ENCODE results near the gene NGEF. TPM values are rescaled to one million over a fixed set of nuclear protein-coding genes. Genes with fewer than 3 reads are reported as not detected.

Gene NGEF
- total and polyA plus RNA-seq, 2 donors from 2014 or later, result 4.8 to 5.3 TPM

GRCh38 chr2:233049194-233049761, 36.2 kb upstream of the NGEF start:
- Histone ChIP-seq H3K27ac (ENCODE audit: low read depth in 2 of 2, low read length in 2 of 2) (no peak overlapping the region), H3K4me1 (ENCODE audit: control insufficient read depth in 2 of 3, insufficient read depth in 2 of 3, low read depth in 1 of 3, low read length in 3 of 3) (peaks cover 0 to 3% (median 0%) of the 10 kb centered on the region in 3 donors), H3K9me3 (ENCODE audit: control insufficient read depth in 2 of 3, insufficient read depth in 1 of 3, low read length in 3 of 3) (no peaks in the 10 kb centered on the region), H3K27me3 (ENCODE audit: control insufficient read depth, insufficient read depth, low read length) (no peaks in the 10 kb centered on the region), H3K9ac (ENCODE audit: low read length in 3 of 3) (no peak overlapping the region), H3K36me3 (ENCODE audit: control insufficient read depth in 2 of 3, insufficient read depth in 3 of 3, low read length in 3 of 3) (no peaks in the 10 kb centered on the region), H3K4me3 (ENCODE audit: low read length in 3 of 3) (no peak overlapping the region)
- FAIRE-seq (no peak), DNase-seq (no peak)
- no peak for TF ChIP-seq CTCF (IDR thresholded peaks at IDR 0.05; ENCODE audit: borderline replicate concordance, extremely low read depth, insufficient read depth)
- intact Hi-C loops (cut with DNase I), result no loop called here

DNA sequence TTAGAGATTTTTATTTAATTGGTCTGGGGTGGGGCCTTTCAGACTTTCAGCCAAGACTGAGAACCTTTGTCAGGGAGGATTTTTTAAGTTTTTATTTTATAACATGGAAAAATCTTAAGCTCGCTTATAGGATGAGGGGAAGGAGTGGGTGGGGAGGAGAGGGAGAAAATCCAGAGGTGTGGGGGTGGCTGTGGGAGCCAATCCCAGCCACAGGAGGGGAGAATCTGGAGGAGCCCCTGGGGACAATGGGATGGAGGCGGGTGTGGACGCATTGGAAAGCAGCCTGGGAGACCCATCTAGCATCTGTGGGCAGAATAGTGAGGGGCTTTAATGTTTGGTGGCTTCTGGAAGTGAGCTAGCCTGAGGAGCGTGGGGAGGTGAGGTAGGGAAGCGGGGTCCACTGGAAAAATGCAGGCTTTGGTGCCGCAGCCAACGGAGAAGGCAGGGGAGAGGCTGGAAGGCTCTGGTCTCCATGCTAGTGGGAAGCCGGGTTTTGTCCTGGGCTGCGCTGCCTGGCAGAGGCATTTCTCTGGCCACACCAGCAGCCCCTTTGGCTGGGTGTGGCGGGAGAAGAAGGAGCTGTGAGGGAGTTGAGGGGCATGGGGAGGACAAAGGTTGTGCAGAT, 35.6 kb upstream of the NGEF start:
- Histone ChIP-seq H3K4me3 (ENCODE audit: low read length in 3 of 3) (no peak overlapping the region), H3K27ac (ENCODE audit: low read depth in 2 of 2, low read length in 2 of 2) (no peak overlapping the region), H3K4me1 (ENCODE audit: control insufficient read depth in 2 of 3, insufficient read depth in 2 of 3, low read depth in 1 of 3, low read length in 3 of 3) (no peaks in the 10 kb centered on the region), H3K9me3 (ENCODE audit: control insufficient read depth in 2 of 3, insufficient read depth in 1 of 3, low read length in 3 of 3) (no peaks in the 10 kb centered on the region), H3K27me3 (ENCODE audit: control insufficient read depth, insufficient read depth, low read length) (no peaks in the 10 kb centered on the region), H3K9ac (ENCODE audit: low read length in 3 of 3) (no peak overlapping the region), H3K36me3 (ENCODE audit: control insufficient read depth in 2 of 3, insufficient read depth in 3 of 3, low read length in 3 of 3) (no peaks in the 10 kb centered on the region)
- intact Hi-C loops (cut with DNase I), result no loop called here
- DNase-seq, result no peak
- no peak for TF ChIP-seq CTCF (IDR thresholded peaks at IDR 0.05; ENCODE audit: borderline replicate concordance, extremely low read depth, insufficient read depth)
- no peak for FAIRE-seq

GRCh38 chr2:233047667-233048066, 34.6 kb upstream of the NGEF start:
- H3K4me1 ChIP-seq (ENCODE audit: control insufficient read depth in 2 of 3, insufficient read depth in 2 of 3, low read depth in 1 of 3, low read length in 3 of 3), result no peaks in the 10 kb centered on the region
- no peak overlapping the region for H3K27ac ChIP-seq (ENCODE audit: low read depth in 2 of 2, low read length in 2 of 2)
- no peak overlapping the region for H3K9ac ChIP-seq (ENCODE audit: low read length in 3 of 3)
- no peaks in the 10 kb centered on the region for H3K9me3 ChIP-seq (ENCODE audit: control insufficient read depth in 2 of 3, insufficient read depth in 1 of 3, low read length in 3 of 3)
- no peak for DNase-seq
- no peak for TF ChIP-seq CTCF (IDR thresholded peaks at IDR 0.05; ENCODE audit: borderline replicate concordance, extremely low read depth, insufficient read depth)
- intact Hi-C loops (cut with DNase I), result no loop called here
- H3K4me3 ChIP-seq (ENCODE audit: low read length in 3 of 3), result no peak overlapping the region
- FAIRE-seq, result no peak
- no peaks in the 10 kb centered on the region for H3K36me3 ChIP-seq (ENCODE audit: control insufficient read depth in 2 of 3, insufficient read depth in 3 of 3, low read length in 3 of 3)
- H3K27me3 ChIP-seq (ENCODE audit: control insufficient read depth, insufficient read depth, low read length), result no peaks in the 10 kb centered on the region
